ENCODE data around the gene KIF3A.

KIF3A gene

DNA sequence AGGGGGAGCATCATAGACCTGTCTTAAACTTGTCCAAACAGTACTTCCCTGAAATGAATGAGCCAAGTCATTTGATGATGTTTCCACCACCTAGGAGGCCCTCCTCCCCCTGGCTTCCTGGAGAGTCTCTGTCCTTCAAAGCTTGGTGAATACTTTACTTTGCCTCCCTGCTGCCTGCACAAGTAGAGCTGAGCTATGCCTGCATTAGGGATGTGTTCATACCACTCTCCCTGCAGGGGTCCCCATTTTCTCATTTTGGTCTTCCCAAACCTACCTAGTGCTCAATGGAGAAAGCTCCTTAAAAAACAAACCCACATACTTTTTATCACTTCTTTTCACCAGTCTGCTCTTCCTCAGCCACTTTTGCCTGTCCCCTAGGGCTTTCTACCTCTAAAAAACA, 17.6 kb upstream of the KIF3A start:
- Histone ChIP-seq H3K27me3 (ENCODE audit: insufficient read depth, low read depth, severe bottlenecking) (no peaks in the 10 kb centered on the region), H3K27ac (no peak overlapping the region), H3K4me3 (ENCODE audit: low read depth, low read length) (no peak overlapping the region), H3K9me3 (ENCODE audit: severe bottlenecking) (no peaks in the 10 kb centered on the region), H3K36me3 (peaks cover 15% of the 10 kb centered on the region)
- TF ChIP-seq, protein P1, sequence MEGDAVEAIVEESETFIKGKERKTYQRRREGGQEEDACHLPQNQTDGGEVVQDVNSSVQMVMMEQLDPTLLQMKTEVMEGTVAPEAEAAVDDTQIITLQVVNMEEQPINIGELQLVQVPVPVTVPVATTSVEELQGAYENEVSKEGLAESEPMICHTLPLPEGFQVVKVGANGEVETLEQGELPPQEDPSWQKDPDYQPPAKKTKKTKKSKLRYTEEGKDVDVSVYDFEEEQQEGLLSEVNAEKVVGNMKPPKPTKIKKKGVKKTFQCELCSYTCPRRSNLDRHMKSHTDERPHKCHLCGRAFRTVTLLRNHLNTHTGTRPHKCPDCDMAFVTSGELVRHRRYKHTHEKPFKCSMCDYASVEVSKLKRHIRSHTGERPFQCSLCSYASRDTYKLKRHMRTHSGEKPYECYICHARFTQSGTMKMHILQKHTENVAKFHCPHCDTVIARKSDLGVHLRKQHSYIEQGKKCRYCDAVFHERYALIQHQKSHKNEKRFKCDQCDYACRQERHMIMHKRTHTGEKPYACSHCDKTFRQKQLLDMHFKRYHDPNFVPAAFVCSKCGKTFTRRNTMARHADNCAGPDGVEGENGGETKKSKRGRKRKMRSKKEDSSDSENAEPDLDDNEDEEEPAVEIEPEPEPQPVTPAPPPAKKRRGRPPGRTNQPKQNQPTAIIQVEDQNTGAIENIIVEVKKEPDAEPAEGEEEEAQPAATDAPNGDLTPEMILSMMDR (IDR thresholded peaks at IDR 0.05; ENCODE audit: low read depth, low read length), result 0 out of 2 replicates have a peak, but pooled peaks have one; percentile 12
- DNase-seq, result no peak

DNA sequence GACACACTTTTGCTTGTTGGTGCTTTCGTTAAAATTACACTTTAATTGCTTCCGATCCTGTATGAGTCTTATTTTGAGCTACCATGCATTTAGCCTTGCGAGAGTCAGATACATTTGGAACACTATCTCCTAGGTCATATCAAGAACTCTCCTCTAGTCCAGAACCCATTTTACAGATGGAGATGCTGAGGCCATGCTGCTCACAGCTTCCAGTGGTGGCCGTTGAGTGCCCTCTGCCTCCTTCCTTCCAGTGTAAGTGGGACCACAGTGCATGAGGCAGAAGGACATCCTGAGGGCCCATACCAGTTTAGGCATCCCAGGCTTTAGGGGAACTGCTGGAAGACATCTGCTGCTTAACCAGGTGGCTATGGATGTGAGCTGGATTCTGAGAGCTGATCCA, 16.8 kb upstream of the KIF3A start:
- no peak for DNase-seq
- H3K27ac ChIP-seq, result no peak overlapping the region
- TF ChIP-seq, protein P1 (IDR thresholded peaks at IDR 0.05; ENCODE audit: low read depth, low read length), result no peak
- H3K36me3 ChIP-seq, result peaks cover 8% of the 10 kb centered on the region
- no peaks in the 10 kb centered on the region for H3K27me3 ChIP-seq (ENCODE audit: insufficient read depth, low read depth, severe bottlenecking)
- H3K4me3 ChIP-seq (ENCODE audit: low read depth, low read length), result no peak overlapping the region
- no peaks in the 10 kb centered on the region for H3K9me3 ChIP-seq (ENCODE audit: severe bottlenecking)

DNA sequence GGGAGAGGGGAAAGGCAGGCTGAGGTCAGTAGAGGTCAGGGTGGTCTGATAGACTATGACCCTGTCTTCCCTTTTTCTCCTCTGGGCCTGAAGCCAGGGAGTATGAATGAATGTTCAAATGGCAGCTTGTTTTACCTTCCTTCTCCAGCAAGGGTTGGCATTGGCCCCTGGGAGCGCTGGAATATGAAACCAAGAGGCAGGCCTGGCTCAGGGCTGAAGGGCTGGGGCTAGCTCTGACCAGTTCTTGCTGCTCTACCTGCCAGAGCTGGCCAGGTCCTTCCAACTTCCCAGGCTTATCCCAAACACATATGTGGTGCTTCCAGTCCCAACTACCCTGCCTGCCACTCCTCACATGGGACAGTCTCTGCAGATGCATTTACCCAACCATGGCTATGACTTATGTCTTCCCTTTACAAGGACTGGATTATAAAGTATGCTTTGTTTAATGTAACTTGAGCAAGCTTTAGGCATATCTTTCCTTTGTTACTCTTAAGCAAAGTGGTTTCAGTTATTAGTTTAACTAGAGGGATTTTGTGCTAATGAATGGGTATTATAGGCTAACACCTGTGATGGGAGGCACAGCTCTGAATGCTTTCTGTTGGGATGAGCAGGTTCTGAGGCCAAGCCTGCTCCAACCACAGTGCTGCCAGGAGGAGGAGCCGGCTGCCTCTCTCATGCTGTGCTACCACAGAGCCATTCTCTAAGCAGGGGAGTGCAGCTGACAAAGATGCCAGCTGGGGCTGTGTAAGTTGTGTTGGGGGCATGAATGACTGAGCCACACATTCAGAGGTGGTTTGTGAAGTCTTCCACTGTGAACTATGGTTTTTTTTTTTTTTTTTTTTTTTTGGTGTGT, 16.0 kb upstream of the KIF3A start:
- Histone ChIP-seq H3K9me3 (ENCODE audit: severe bottlenecking) (no peaks in the 10 kb centered on the region), H3K27ac (no peak overlapping the region), H3K36me3 (peaks cover 4% of the 10 kb centered on the region), H3K27me3 (ENCODE audit: insufficient read depth, low read depth, severe bottlenecking) (no peaks in the 10 kb centered on the region), H3K4me3 (ENCODE audit: low read depth, low read length) (no peak overlapping the region)
- TF ChIP-seq, protein P1 (IDR thresholded peaks at IDR 0.05; ENCODE audit: low read depth, low read length), result peak; percentile 57
- DNase-seq, result peak; percentile 57

DNA sequence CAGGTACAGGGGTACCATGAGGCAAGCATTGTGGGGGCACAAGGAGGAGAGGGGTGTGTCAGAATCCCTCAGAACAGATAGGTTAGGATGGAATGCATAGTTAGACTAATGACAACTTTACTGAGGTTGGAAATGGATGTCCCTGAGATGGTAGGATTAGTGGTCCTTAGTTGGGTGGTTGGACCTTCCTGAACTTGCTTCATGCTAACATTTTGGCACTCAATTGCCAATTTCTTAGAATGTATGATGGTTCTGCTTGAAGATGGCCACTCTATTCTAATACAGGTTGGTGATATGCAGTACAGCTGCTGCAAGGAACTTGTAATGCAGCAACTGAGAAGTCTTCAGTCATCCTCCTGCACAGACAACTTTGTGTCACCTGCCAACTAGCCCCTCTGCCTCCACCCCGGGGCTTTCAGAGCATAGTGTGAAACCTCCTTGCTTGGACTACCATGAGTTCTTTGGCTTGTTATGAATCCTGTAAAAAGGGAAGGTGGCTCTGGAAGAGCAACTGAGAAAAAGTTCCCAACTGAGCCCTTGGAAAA, 15.3 kb upstream of the KIF3A start:
- no peaks in the 10 kb centered on the region for H3K27me3 ChIP-seq (ENCODE audit: insufficient read depth, low read depth, severe bottlenecking)
- no peak overlapping the region for H3K4me3 ChIP-seq (ENCODE audit: low read depth, low read length)
- H3K9me3 ChIP-seq (ENCODE audit: severe bottlenecking), result no peaks in the 10 kb centered on the region
- H3K36me3 ChIP-seq, result no peaks in the 10 kb centered on the region; the same call in 1 of the 2 replicates
- DNase-seq, result no peak
- H3K27ac ChIP-seq, result no peak overlapping the region
- TF ChIP-seq, protein P1 (IDR thresholded peaks at IDR 0.05; ENCODE audit: low read depth, low read length), result no peak

DNA sequence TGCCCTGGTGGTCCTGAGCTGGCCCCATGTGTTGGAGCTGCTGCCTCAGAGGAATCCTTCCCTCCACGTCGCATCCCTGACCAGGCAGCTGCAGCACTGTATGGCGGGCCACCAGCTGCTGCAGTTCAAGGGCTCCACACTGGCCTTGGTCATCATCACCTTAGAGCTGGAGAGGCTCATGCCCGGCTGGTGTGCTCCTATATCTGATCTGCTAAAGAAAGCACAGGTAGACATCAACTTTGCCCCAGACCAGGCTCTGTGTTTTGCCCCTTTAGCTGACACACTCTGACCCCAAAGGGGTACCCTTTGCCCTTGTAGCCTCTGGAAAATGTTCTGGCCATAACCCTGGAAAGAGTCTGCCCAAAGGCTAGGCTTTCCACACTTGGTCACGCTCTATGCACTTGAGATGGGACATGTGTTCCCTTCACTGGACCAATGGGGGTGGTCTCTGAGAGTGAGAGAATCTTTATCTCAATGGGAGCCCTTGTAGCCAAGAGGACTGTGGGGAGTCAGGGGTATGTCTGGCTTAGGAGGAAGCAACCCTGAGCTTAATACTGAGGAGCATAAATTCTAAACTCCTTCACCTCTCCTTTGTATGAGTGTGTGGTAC, 14.7 kb upstream of the KIF3A start:
- Histone ChIP-seq H3K36me3 (no peaks in the 10 kb centered on the region; the same call in 1 of the 2 replicates), H3K27me3 (ENCODE audit: insufficient read depth, low read depth, severe bottlenecking) (no peaks in the 10 kb centered on the region), H3K9me3 (ENCODE audit: severe bottlenecking) (no peaks in the 10 kb centered on the region), H3K27ac (no peak overlapping the region), H3K4me3 (ENCODE audit: low read depth, low read length) (no peak overlapping the region)
- no peak for DNase-seq
- TF ChIP-seq, protein P1 (IDR thresholded peaks at IDR 0.05; ENCODE audit: low read depth, low read length), result no peak
